AML-193 (cell line): ENCODE measurements around the gene FBXL2.
"Not testable (repeated sequence)": the region's sequence is repeated elsewhere in the genome, so short reads cannot be mapped to it uniquely, and the experiment has no call there.

Experiments used
- DNase-seq, 2 experiments: peaks; one replicate each; lab custom pipeline; 2025; lab: John Stamatoyannopoulos, UW

FBXL2 gene

DNA sequence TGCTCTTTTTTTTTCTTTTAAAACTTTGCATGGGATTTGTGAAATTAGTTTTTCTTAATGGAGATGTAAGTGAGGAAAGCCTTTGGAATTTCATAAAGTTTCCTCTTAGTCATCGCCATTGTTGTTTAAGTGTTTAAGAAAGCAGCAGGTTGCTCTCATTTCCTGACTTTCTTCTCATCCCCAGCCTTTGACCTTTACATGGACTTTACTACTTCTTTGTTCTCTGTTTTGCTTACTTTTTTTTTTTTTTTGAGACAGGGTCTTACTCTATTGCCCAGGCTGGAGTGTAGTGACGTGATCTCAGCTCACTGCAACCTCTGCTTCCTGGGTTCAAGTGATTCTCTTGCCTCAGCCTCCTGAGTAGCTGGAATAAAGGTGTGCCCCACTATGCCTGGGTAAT is 38.6 kb downstream of the FBXL2 start:
- no peak for DNase-seq

DNA sequence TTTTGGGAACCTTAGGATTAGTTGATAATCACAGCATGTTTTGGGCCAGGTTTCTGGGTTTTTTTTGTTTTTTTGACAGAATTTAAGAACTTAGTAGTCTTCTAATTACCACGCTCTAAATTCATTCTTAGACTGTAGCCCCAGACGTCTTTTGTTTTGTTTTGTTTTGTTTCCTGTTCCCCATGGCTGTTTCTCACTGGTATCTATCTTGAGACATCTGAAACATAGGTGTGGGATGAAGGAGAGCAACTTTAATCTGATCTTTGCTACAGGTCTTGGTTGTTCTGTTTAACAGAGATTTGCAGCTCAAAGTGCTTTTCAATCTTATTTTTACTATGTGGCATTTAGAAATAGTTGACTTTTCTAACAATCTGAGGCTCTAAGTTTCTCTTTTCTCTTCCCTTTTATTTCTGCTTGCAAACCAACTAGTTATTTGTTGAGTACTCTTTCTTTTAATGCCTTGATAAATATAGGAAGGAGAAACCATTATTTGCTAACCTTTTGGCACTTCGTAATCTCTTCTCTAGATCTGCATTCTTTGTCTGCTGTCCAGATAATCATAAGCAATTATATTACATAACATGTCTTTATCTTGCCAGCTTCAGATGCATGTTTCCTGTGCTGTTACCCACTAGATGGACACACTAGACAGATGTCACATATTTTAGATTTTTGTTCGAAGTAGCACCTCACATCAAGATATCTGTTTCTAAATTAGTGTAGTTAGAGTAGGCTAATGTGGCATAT is 40.9 kb downstream of the FBXL2 start:
- peak in 1 of 2 experiments; percentile 20 for DNase-seq

DNA sequence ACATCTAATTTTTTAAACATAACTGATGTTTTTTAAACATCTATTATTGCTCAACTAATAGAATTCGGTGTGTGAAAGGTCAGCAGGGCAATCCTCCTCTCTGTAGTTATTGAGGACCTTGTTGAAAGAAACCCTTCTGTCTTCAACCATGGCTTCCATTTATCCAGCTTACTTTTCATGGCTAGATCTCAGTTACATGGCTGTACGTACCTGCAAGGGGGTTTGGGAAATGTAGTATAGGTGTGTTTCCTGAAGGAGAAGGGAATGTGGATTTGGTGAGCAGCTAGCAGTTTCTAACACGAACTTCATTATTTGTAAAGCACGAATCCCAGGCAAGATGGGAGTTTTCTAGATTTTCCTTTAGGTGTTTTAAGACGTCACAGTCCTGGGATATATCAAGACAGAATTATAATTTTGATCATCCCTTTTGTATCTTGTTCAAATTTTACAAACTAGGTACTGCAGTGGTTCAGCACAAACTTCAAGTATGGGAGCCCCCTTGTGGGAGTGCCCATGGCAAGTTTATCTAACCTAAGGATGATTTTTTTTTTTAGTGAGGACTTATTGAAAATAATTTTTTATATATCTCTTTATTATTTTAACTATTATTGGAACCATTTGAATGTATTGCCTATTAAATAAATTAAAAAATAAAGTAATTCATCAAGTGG is 41.6 kb downstream of the FBXL2 start:
- DNase-seq: peak in 1 of 2 experiments; percentile 6

DNA sequence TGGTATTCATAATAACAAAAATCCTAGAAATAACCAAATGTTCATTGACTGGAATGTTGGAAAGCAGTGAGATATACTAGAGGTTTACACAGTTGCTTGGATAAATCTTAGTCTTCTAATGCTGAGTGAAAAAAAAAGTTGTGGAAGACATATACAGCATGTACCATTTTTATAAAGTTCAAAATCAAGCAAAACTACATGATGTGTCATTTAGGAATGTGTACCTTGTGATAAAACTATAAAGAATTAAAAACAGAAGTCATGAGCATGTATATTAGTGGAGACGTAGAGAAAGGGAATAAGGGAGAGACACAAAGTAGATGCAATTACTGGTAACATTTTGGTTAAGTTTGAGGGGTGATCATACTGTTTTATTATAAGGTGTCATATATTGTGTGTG is 45.2 kb downstream of the FBXL2 start:
- DNase-seq: no peak

DNA sequence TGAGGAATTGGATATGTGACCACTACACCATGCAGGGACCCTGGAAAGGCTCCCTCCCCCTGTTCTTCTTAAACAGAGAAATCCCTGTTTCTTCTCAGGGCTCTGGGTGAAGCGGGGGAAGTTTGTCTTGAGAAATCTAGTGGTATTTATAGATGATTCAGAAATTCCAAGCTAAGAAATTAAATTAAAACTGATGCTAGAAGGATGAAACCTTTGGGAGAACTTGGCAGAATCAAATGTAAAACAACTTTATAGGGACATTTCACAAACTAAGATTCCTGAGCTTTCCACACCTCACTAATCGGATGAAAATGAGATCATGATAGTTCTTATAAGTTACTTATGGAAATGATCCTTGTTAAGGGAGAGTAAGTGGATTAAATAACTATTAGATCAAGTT is 54.2 kb downstream of the FBXL2 start:
- DNase-seq: no peak

DNA sequence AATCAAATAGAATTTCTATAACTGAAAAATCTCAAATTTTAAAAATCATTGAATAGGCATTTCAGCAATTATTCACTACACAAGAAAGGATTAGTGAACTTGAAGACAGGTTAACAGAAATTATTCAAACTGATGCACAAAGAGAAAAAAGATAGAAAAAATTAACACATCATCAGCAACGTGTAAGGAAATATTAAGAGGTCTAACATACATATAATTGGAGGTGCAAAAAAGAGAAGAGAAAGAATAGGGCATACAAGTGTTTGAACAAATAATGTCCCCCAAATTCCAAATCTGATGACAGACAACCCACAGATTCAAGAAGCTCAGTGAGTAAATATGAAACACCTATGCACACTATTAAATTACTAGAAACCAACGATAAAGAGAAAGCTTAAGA is 57.1 kb downstream of the FBXL2 start:
- DNase-seq: no peak

DNA sequence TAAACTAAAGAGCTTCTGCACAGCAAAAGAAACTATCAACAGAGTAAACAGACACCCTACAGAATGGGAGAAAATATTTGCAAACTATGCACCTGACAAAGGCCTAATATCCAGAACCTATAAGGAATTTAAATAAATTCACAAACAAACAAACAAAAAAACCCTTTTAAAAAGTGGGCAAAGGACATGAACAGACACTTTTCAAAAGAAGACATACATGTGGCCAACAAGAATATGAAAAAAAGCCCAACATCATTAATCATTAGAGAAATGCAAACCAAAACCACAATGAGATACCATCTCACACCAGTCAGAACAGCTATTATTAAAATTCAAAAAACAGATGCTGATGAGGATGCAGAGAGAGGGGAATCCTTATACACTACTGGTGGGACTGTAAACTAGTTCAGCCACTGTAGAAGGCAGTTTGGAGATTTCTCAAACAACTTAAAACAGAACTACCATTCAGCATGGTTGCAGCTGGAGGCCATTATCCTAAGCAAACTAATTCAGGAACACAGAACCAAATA is 61.8 kb downstream of the FBXL2 start:
- DNase-seq: not testable (repeated sequence)

DNA sequence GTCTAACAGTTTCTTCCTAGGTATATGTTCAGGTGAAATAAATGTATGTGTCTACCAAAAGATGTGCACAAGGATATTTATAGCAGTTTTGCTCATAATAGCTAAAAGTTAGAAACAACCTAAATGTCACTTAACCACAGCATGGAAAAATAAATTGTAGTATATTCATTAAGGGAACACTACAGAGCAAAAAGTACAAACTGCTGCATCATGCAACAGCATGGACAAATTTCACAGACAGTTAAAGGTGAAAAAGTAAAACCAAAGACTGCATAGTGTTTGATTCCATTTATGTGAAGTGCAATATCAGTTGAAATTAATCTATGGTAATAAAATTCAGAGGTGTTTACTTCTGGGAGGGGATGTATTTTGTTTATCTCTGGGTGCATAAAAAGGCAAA is 62.5 kb downstream of the FBXL2 start:
- DNase-seq: no peak

DNA sequence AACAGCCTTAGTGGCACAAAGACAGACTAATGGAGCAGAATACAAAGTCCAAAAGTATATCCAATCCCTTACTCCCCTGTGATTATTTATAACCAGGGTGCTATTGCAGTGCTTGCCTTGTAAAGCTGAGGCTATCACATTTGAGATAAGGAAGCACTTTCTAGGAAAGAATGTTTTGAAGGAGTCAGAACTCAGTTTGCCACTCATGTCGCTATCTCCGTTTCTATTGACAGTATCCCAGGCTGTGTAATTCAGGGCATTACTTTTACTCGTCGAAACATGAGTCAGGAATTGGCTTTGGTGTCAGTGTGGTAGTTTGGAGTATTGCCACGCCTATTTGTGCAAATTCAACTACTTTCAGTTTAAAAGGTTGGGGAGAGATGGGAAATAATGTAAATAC is 78.4 kb downstream of the FBXL2 start:
- no peak for DNase-seq

DNA sequence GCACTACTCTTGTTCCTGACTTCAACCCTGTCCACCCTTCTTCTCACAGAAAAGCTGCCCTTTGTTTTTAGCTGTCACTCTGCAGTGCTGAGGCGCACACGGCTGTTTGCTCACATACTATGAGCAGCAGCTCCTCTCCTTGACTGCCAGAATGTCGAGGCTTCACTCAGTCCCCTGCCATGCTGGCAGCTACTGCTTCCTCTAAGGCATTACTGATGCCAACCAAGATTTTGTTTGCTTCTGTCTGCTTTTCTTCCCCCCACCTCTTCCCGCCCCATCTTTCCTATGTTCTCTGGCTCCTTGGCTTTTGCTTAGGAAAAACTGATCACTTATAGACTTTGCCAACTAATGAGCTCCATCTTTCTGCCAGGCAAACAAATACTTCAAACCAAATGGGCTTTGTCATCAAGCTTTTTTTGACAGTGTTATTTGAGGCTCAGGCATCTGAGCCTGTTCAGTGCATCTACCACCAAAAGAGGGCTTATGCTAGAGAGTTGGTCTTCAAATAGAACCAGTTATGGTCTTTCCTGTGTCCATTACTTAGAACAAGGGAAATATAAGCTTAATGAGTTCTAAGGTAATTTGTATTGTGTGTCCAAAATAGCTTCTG is 81.0 kb downstream of the FBXL2 start:
- no peak for DNase-seq

DNA sequence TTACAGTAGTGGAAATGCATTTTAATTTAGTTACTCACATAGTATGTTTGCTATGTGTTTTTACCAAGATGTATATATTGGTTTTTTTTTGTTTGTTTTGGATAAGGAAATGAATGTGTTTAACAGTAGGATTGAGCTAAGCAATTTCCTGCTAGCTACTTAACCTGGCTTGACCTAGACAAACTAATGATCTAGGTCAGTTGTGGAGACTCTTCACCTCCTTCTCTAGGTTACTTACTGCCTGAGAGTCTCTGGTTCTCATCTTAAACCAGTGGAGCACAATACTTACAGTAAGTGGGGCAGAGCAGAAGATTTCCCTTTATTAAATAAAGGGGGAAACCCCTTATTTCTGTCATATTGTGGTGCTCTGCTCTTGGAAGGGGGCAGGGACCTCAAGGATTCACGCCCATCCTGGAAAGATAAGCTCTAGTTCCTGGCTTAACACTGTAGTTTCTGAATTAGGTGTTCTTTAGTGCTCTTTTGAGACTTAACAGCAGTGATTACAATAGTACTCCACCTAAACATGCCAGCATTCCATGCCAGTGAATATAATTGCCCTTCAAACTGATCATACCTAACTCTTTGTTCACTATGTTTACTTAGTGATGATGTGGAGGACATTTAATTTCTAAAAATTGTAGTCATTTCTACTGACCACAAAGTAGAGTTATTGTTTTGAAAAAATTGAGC is 83.0 kb downstream of the FBXL2 start:
- DNase-seq: no peak

DNA sequence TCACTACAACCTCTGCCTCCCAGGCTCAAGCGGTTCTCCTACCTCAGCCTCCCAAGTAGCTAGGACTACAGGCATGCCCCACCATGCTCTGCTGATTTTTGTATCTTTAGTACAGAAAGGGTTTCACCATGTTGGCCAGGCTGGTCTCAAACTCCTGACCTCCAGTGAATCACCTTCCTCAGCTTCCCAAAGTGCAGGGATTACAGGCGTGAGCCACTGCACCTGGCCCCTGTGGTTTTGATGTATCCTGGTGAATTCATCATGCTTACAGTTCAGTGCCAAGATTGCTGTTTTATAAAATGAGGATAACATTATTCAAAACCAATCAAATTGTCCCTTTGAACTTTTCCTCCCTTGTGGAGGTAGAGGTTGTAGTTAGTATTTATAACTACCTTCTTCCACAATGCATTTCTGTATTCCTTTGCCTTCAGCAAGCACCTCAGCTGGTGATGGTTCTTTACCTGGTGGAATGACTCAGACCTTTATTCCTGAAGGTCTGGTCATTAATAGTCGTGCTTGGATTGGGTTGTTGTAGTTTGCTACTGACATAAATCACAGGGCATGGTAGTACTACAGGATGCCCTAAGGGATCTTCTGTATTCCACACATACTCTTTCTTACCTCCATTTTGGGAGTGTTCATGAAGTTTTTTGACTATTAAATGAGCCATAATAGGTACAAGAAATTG is 86.0 kb downstream of the FBXL2 start:
- DNase-seq: no peak

DNA sequence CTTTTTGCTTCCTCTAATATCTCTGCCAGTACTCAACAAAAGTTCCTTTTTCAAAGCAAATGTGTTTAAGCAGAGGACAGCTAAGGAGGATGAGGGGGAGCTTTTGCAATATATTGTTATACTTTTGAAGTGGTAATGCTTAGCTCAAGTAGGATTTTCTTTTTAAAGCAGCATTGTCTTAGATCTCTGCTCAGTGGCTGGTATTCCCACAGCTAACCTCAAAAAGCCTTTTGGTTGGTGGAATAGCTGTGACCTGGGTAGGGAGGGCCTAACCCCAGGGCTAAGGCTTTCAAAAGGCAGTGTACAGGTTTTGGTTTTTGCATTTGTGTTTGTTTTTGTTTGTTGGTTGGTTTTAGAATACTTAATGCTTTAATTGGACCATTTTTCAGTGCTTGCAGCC is 86.8 kb downstream of the FBXL2 start:
- DNase-seq: no peak

DNA sequence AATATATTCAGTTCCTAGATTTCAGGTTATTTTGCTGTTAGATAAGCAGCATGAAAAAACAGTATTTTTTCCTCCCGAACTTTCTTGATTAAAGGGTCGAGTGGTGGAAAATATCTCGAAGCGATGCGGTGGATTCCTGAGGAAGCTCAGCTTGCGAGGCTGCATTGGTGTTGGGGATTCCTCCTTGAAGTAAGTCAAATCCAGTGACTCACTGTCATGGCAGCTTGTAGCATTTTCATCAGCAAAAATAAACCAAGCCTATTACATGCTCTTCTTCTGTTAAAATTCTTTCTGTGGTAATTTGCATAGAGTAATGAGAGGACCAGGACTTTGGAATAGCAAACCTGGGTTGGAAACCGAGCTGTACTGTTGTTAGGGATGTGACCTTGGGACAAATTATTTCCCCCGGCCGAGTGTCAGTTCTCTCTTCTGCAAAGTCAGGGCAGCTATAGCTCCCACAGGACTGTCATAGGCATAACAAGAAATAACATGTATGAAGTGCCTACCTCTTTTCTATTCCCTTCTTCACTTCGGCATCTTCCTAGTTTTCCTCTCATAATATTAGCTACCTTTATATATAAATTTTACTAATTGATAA is 87.4 kb downstream of the FBXL2 start:
- DNase-seq: no peak

DNA sequence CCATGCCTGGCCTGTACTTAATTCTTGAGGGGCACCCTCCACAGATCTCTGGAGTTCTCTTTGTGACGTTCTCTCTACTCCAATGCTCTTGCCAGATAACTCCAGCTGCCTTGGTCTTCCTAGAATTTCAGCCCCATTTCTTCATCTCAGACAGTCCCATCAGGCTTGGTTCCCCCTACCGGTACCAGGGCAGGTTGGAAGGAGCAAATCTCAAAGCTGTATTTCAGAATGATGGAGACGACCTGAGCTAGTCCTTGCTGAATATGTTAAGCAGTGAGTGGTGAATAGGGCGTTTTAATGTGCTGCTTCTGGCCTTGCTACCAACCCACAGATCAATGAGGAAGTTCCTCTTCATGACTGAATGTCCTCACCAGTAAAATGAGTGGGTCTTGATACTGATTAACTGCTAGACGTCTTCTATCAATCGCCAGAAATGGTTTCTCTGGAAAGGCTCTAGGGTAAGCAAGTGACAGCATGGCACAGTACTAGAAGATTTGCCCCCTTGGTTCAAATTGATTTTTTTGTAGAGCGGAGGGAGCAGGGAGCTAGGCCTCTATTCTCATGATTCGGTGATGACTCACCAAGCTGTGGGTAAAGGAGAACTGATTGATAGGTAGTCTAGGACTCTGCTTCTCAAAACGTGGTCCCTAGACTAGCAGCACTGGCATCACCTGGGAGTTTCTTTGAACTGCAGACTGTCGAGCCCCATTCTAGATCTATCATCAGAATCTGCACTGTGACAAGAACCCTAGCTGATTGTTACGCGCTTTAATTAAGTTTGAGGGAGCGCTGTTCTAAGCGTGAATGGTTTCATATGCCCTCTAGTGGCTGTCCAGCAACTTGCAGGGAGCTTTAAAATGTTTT is 95.2 kb downstream of the FBXL2 start:
- peak; percentile 58 to 72 for DNase-seq

DNA sequence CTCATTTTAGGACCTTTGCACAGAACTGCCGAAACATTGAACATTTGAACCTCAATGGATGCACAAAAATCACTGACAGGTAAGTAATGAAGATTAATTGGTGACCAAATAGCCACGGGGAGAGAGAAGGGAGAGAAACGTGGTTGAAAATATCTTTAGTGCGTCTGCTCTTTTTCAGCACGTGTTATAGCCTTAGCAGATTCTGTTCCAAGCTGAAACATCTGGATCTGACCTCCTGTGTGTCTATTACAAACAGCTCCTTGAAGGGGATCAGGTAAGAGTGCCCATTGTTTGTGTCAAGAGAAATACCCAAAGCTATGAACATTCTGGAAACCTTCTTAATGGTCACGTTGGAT is 95.8 kb downstream of the FBXL2 start:
- no peak for DNase-seq

DNA sequence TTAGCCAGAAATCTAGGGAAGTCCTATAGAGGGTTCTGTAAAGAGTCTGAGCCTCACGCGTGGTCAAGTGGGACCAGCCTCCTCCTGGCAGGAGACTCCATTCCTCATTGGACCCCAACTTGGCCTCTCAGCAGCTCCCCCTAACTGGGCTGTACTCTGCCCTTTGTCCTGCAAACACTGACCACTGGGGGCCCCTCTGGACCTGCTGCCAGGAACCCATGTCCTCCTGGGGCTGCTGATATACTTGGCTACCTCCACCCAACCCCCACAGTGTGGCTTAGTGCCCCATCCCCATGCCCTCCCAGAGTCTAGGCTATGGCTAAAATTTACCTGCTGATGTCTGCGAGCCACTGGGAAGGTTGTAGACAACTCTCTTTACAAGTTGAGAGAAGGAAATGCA is 100.2 kb downstream of the FBXL2 start:
- no peak for DNase-seq

DNA sequence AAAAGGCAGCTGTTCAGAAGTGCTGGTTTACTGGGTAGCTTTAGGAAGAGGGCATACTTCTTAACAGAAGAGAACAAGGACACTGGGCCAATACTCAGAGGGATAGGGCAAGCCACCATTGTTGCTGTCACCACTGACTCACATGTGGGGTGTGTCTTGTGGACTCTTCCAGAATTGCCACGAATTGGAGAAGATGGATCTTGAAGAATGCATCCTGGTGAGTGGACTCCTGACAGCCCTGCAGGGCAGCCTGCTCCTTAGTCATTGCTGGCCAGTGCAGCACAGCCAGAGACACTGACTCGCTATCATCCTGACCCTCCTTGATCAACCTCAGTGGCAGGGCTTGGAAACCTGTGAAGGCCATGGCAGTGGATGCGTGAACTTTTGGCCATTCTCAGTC is 100.7 kb downstream of the FBXL2 start:
- DNase-seq: no peak

DNA sequence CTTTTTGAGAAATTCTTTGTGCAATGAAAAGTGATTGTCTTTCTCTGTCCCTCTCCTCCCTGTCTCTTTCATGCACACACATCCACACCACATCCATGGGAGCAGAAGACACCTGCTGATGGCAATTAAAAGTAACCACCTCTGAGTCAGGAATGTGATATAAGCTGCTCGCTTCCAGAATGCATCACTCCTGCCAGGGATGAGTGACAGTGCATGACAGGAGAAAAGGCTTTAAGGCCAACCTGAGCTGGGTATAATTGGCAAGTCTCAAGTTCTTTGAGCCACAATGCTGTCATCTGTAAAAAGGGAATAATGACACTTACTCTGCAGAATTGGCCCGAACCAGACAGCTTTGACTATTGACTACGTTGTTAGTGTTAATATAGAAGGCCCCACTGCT is 103.4 kb downstream of the FBXL2 start:
- no peak for DNase-seq

DNA sequence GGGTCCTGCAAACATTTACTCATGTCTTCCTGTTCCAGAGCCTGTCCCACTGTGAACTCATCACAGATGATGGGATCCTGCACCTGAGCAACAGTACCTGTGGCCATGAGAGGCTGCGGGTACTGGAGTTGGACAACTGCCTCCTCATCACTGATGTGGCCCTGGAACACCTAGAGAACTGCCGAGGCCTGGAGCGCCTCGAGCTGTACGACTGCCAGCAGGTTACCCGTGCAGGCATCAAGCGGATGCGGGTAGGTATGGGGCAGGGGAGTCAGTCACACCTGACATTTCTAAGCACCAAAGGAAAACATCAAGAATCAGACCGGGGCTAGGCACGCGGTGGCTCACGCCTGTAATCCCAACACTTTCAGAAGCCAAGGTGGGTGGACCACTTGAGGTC is 106.7 kb downstream of the FBXL2 start:
- DNase-seq: no peak

DNA sequence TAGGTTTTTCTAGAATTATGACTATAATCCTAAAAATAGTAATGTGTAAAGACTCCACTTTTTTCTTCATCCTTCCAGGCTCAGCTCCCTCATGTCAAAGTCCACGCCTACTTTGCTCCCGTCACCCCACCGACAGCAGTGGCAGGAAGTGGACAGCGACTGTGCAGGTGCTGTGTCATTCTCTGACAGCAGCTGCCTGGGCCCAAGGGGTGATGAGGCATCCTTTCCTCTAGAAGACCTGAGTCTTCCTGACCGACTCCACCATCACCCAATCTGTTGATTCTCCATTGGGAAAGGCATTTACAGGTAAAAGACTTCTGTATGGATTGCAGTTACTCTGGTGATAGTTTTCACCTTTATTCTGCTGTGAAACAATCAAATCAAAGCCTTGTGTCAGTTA is 108.2 kb downstream of the FBXL2 start:
- no peak for DNase-seq
